ENCODE measurements around the gene TBC1D2B. TPM values are rescaled to one million over a fixed set of nuclear protein-coding genes. Genes with fewer than 3 reads are reported as not detected.

The TBC1D2B gene
- total and polyA plus RNA-seq, 2 of the 4 experiments (the other 2 are of a cell fraction): 17.7 to 28.3 TPM

- TF ChIP-seq MXI1 (IDR thresholded peaks at IDR 0.05; ENCODE audit: borderline replicate concordance, low read depth, low read length) (peak; percentile 40; the same call in 1 of the 2 replicates), RFX5 (IDR thresholded peaks at IDR 0.05; ENCODE audit: low read depth, low read length) (no peak)
Observed at GRCh38 chr15:78004919-78005634, 72.4 kb downstream of the TBC1D2B start (continued).

GRCh38 chr15:78004222-78004727 lies 73.2 kb downstream of the TBC1D2B start:
- H3K18ac ChIP-seq (ENCODE audit: low read depth, low read length): no peak overlapping the region
- ATAC-seq (ENCODE audit: low read depth): no peak
- BruUV-seq (replicated peaks): no TSS peak
- peaks cover 55% of the 10 kb centered on the region for H4K20me1 ChIP-seq (ENCODE audit: insufficient read depth, low read length)
- ChIA-PET POLR2A (ENCODE audit: unreplicated experiment) (no interaction called here), CTCF (interaction anchor here (0.8 to 1.4 kb wide), 5 partner anchors 10 to 104 kb away, joined by 3 to 6 read pairs (median 4); no protein-coding TSS in a partner anchor)
- no peak overlapping the region for H3K4me3 ChIP-seq (ENCODE audit: insufficient read depth, low read depth, low read length)
- no peak for DNase-seq
- H2BK120ac ChIP-seq (ENCODE audit: low read depth, low read length): no peak overlapping the region
- no peak overlapping the region for H2BK15ac ChIP-seq (ENCODE audit: low read depth, low read length)
- H2AFZ ChIP-seq (replicated peaks; ENCODE audit: low read length, poor library complexity): no peak overlapping the region
- peaks cover 66% of the 10 kb centered on the region for H3K36me3 ChIP-seq (ENCODE audit: control insufficient read depth, insufficient read depth, low read length)
- no peak overlapping the region for H3K14ac ChIP-seq (replicated peaks; ENCODE audit: low read depth, low read length)
- TF ChIP-seq CEBPB (IDR thresholded peaks at IDR 0.05; ENCODE audit: low read depth, low read length) (no peak), MAFK (IDR thresholded peaks at IDR 0.05; ENCODE audit: low read depth, low read length) (no peak), RCOR1 (IDR thresholded peaks at IDR 0.05; ENCODE audit: insufficient replicate concordance, low read length) (no peak), ELK1 (IDR thresholded peaks at IDR 0.05; ENCODE audit: borderline replicate concordance, low read depth, low read length) (no peak), FOS (IDR thresholded peaks at IDR 0.05; ENCODE audit: low read depth, low read length) (no peak), CTCF (conservative IDR thresholded peaks at IDR 0.05; ENCODE audit: low read depth, low read length) (no peak), NFE2L2 (IDR thresholded peaks at IDR 0.05; ENCODE audit: low read depth, low read length) (no peak), RAD21 (IDR thresholded peaks at IDR 0.05; ENCODE audit: low read length) (no peak)
- TF ChIP-seq, protein P1, sequence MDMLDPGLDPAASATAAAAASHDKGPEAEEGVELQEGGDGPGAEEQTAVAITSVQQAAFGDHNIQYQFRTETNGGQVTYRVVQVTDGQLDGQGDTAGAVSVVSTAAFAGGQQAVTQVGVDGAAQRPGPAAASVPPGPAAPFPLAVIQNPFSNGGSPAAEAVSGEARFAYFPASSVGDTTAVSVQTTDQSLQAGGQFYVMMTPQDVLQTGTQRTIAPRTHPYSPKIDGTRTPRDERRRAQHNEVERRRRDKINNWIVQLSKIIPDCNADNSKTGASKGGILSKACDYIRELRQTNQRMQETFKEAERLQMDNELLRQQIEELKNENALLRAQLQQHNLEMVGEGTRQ (IDR thresholded peaks at IDR 0.05; ENCODE audit: low read depth, low read length): no peak
- intact Hi-C loops (cut with micrococcal nuclease) (loop anchor here (2.0 kb wide), 1 partner anchor 105 kb away; no protein-coding TSS in a partner anchor), dilution Hi-C loops (cut with HindIII; ENCODE audit: low sequenced_read_pairs, unreplicated experiment) (no loop called here), in situ Hi-C loops (cut with MboI; ENCODE audit: low sequenced_read_pairs) (no loop called here)
- 80% methylated on average over 3 of the region's 9 CpGs; no CpG with 5 or more reads in 1 of the 2 experiments for WGBS, 2 experiments (ENCODE audit: extremely low coverage in 2 of 2, insufficient read length in 1 of 2)
- H3K9me1 ChIP-seq (ENCODE audit: insufficient read depth, low read length): peaks cover 14% of the 10 kb centered on the region
- H3K4ac ChIP-seq (ENCODE audit: low read depth, low read length): no peak overlapping the region
- no peak overlapping the region for H3K27ac ChIP-seq (ENCODE audit: insufficient read depth, low read length)
- H3K4me2 ChIP-seq (ENCODE audit: low read depth, low read length): no peak overlapping the region
- peaks cover 19 to 66% of the 10 kb centered on the region in 2 experiments; a peak in 3 of 4 replicates for H3K79me1 ChIP-seq (ENCODE audit: low read depth in 1 of 2, low read length in 2 of 2)
- H2BK20ac ChIP-seq (ENCODE audit: low read depth, low read length): no peak overlapping the region
- H3K4me1 ChIP-seq (ENCODE audit: control insufficient read depth, insufficient read depth, low read length): peaks cover 18% of the 10 kb centered on the region
- H2AK5ac ChIP-seq (ENCODE audit: low read depth, low read length): peak overlapping the region; percentile 14; the same call in 1 of the 2 replicates
- no peak overlapping the region for H3K23ac ChIP-seq (ENCODE audit: low read depth, low read length)
- H3K9ac ChIP-seq (ENCODE audit: low read depth, low read length): no peak overlapping the region
- H2BK5ac ChIP-seq (ENCODE audit: low read depth, low read length, poor library complexity, severe bottlenecking): no peak overlapping the region
- no peak overlapping the region for H4K8ac ChIP-seq (ENCODE audit: low read depth in 2 of 2, low read length in 2 of 2)
- no peaks in the 10 kb centered on the region for H3K27me3 ChIP-seq (ENCODE audit: control insufficient read depth, insufficient read depth, low read length)
- H3K56ac ChIP-seq (ENCODE audit: extremely low read depth, insufficient read depth, low read length): no peak overlapping the region
- peak overlapping the region; percentile 10 for H2AK9ac ChIP-seq (replicated peaks; ENCODE audit: low read depth, low read length, poor library complexity)
- no peaks in the 10 kb centered on the region for H3K9me3 ChIP-seq (ENCODE audit: control insufficient read depth, insufficient read depth, low read length)
- H4K5ac ChIP-seq (ENCODE audit: low read depth, low read length): no peak overlapping the region
- no peak overlapping the region for H4K91ac ChIP-seq (ENCODE audit: insufficient read depth, low read depth, low read length)

Data from IMR-90 (cell line).